K562 (cell line): ENCODE data around the gene PLCL1. TPM values are rescaled to one million over a fixed set of nuclear protein-coding genes. Genes with fewer than 3 reads are reported as not detected.

Experiments
- ATAC-seq: fragments of 200-7000 bp; cut with Tn5 transposase; 3 replicates; pipeline ENCODE4 v1.9.1; 2020; ENCODE audit warnings: moderate library complexity
- BruUV-seq: library from RNA; stranded (reverse); fragments of 400-500 nt; replicated peaks from 2 replicates; lab custom pipeline; 2021; lab: Mats Ljungman, UMichigan
- CTCF ChIA-PET: fragments of 300-600 bp; formaldehyde crosslinking; extraction: SDS; loops from one replicate; lab custom pipeline; 2021; ENCODE audit warnings: low intra/inter-chr PET ratio; lab: Yijun Ruan, JAX
- POLR2A ChIA-PET: fragments of 300-600, 350-650 bp; sonication (Branson Sonifier 250); formaldehyde crosslinking; extraction: SDS; loops from one replicate; lab custom pipeline; 2021; ENCODE audit warnings: antibody characterized with exemption, inconsistent platforms; lab: Yijun Ruan, JAX
- DNase-seq, 4 experiments: peaks; one replicate each; pipeline versions ENCODE4 v3.0.0 to v3.0.0-alpha.2; 2011 to 2018; ENCODE audit warnings: low spot score in 3 of 4, mixed read lengths in 3 of 4; ENCODE audit errors: extremely low read depth in 1 of 4
- FAIRE-seq: peaks from 2 replicates; lab custom pipeline; 2011; peaks lifted over from hg19 to GRCh38; lab: Jason Lieb, UNC
- H2AFZ ChIP-seq: 2 replicates; pipeline ENCODE4 v1.6.0; 2011; ENCODE audit warnings: low read depth, low read length, control low read depth, inconsistent platforms
- H3K27ac ChIP-seq: fragments of 200-600 bp; 3 replicates; pipeline ENCODE4 v1.8.0; 2011; ENCODE audit warnings: low read depth, mild to moderate bottlenecking, control low read depth, inconsistent platforms, low read length, moderate library complexity, mixed read lengths; ENCODE audit errors: extremely low read depth
- H3K27me3 ChIP-seq, 2 experiments: fragments of 300-600 bp in 1 of 2; 2 replicates in 1 of 2; 3 replicates in 1 of 2; pipeline versions ENCODE4 v1.6.0 to v1.8.0; 2011; ENCODE audit warnings: inconsistent platforms in 2 of 2, low read length in 2 of 2, mild to moderate bottlenecking in 1 of 2, mixed read lengths in 1 of 2, moderate library complexity in 1 of 2; ENCODE audit not compliant: control insufficient read depth in 2 of 2, insufficient read depth in 2 of 2
- H3K36me3 ChIP-seq: fragments of 300-600 bp; 3 replicates; pipeline ENCODE4 v1.8.0; 2011; ENCODE audit warnings: mild to moderate bottlenecking, low read length, inconsistent platforms; ENCODE audit not compliant: control insufficient read depth, insufficient read depth
- H3K4me1 ChIP-seq, 2 experiments: fragments of 200-600 bp in 1 of 2; replicated peaks in 1 of 2; 2 replicates in 1 of 2; 3 replicates in 1 of 2; pipeline versions ENCODE4 v1.5.1 to v1.8.0; 2011; ENCODE audit warnings: inconsistent platforms in 2 of 2, low read length in 2 of 2, mild to moderate bottlenecking in 1 of 2, mixed read lengths in 1 of 2, moderate library complexity in 1 of 2; ENCODE audit not compliant: control insufficient read depth in 2 of 2, insufficient read depth in 2 of 2
- H3K4me2 ChIP-seq: 2 replicates; pipeline ENCODE4 v1.6.1; 2011; ENCODE audit warnings: low read length, control low read depth, inconsistent platforms, mixed read lengths; ENCODE audit not compliant: insufficient read depth
- H3K4me3 ChIP-seq: fragments of 200-600 bp; sonication (generic), shearing (Covaris generic); 2 replicates; pipeline ENCODE4 v1.5.1; 2016; ENCODE audit warnings: control low read depth, inconsistent platforms
- H3K79me2 ChIP-seq: fragments of 200-600 bp; 3 replicates; pipeline ENCODE4 v1.8.0; 2011; ENCODE audit warnings: low read length, inconsistent platforms; ENCODE audit not compliant: control insufficient read depth, insufficient read depth
- H3K9ac ChIP-seq, 2 experiments: 2 replicates each; pipeline versions ENCODE4 v1.6.0 to v1.6.1; 2011; ENCODE audit warnings: low read depth in 2 of 2, low read length in 2 of 2, control low read depth in 1 of 2, inconsistent platforms in 1 of 2, mild to moderate bottlenecking in 1 of 2, mixed read lengths in 1 of 2; ENCODE audit not compliant: insufficient read depth in 1 of 2
- H3K9me1 ChIP-seq: one replicate; pipeline ENCODE4 v1.6.0; 2011; ENCODE audit warnings: inconsistent platforms, mild to moderate bottlenecking, low read length, moderate library complexity; ENCODE audit not compliant: control insufficient read depth, insufficient read depth
- H3K9me3 ChIP-seq: replicated peaks from 2 replicates; pipeline ENCODE4 v1.5.1; 2011; ENCODE audit warnings: low read depth, low read length, inconsistent platforms; ENCODE audit not compliant: control insufficient read depth, insufficient read depth
- H4K20me1 ChIP-seq: replicated peaks from 2 replicates; pipeline ENCODE4 v1.6.1; 2011; ENCODE audit warnings: low read length, inconsistent platforms, mixed read lengths; ENCODE audit not compliant: control insufficient read depth, insufficient read depth
- ATF3 ChIP-seq, 2 experiments: fragments of 450-650 bp in 1 of 2; sonication (generic) in 1 of 2; formaldehyde crosslinking in 1 of 2; IDR thresholded peaks in 1 of 2; conservative IDR thresholded peaks in 1 of 2; 2 replicates each; pipeline versions ENCODE4 v1.6.1 to v1.8.1; 2016 to 2023; ENCODE audit warnings: mild to moderate bottlenecking in 2 of 2, moderate library complexity in 2 of 2, inconsistent platforms in 1 of 2, missing genetic modification reagents in 1 of 2
- C11orf30 ChIP-seq: fragments of 450-650 bp; IDR thresholded peaks from 2 replicates; pipeline ENCODE4 v1.6.1; 2016; ENCODE audit warnings: low read depth, mild to moderate bottlenecking
- MAFF ChIP-seq: IDR thresholded peaks from 2 replicates; pipeline ENCODE4 v1.6.1; 2012; ENCODE audit warnings: low read length, improper control_type of control experiment
- MAFG ChIP-seq: fragments of 450-650 bp; conservative IDR thresholded peaks from 2 replicates; pipeline ENCODE4 v1.6.1; 2016; ENCODE audit warnings: missing genetic modification characterization, missing compliant biosample characterization
- MAFK ChIP-seq: IDR thresholded peaks from 2 replicates; pipeline ENCODE4 v1.6.1; 2011; ENCODE audit warnings: low read length, improper control_type of control experiment
- THAP12 ChIP-seq: fragments of 250-450 bp; sonication (Bioruptor Pico); IDR thresholded peaks from 2 replicates; pipeline ENCODE4 v1.9.0; 2021; ENCODE audit warnings: mild to moderate bottlenecking, inconsistent platforms
- ZNF316 ChIP-seq: fragments of 450-650 bp; IDR thresholded peaks from 2 replicates; pipeline ENCODE4 v1.6.1; 2016
- WGBS: fragments of 100-300 bp; shearing (Covaris generic); methylation state at CpG from one replicate; pipeline ENCODE4 v1.1.6; 2016; ENCODE audit warnings: low coverage, mixed read lengths; ENCODE audit not compliant: insufficient coverage; ENCODE audit errors: missing lambda C conversion rate; 5-methylcytosine and 5-hydroxymethylcytosine counted together
- in situ Hi-C: fragments of 300-500 bp; cut with MboI; formaldehyde crosslinking; loops from 4 replicates; pipeline ENCODE4 v1.15.0; 2018; ENCODE audit warnings: inconsistent platforms, mixed read lengths
- intact Hi-C: fragments of 100-400 bp; cut with micrococcal nuclease; formaldehyde crosslinking; loops from 2 replicates; pipeline ENCODE4 v1.14.2; 2022
- polyA plus RNA-seq, 8 experiments: library from polyadenylated mRNA; depleted of rRNA in 4 of 8; stranded (reverse) in 5 of 8; unstranded in 3 of 8; fragments of >200 nt; fragmentation: Nextera tagmentation in 2 of 8; fragmentation: Illumina TruSeq in 1 of 8; extraction: Ambion mirVana in 2 of 8; extraction: Trizol in 1 of 8; gene quantifications; 2 replicates each; pipeline versions ENCODE4 v1.2.1 to v1.2.3, GENCODE V29; 2011 to 2014; ENCODE audit warnings: inconsistent platforms in 1 of 8, missing spikeins in 1 of 8
- total RNA-seq, 7 experiments: library from RNA; depleted of rRNA in 6 of 7; stranded (reverse); fragments of >200 nt in 6 of 7; fragmentation: Illumina TruSeq in 2 of 7; extraction: Trizol in 2 of 7; gene quantifications; 2 replicates each; pipeline versions ENCODE4 v1.2.1 to v1.2.3, GENCODE V29; 2011 to 2021; ENCODE audit warnings: low replicate concordance in 1 of 7

PLCL1 gene
- total and polyA plus RNA-seq, 9 of the 15 experiments (the other 6 are each of a cell fraction or from before 2014, with no cell fraction given): 2.0 to 17.7 (median 8.6) TPM

GRCh38 chr2:197876524-197876923, 72.1 kb downstream of the PLCL1 start:
- Histone ChIP-seq H3K27ac (peak overlapping the region; percentile 20; the same call in 1 of the 3 replicates), H3K4me2 (no peak overlapping the region), H3K79me2 (peaks cover 86% of the 10 kb centered on the region), H2AFZ (no peak overlapping the region), H3K9ac (no peak overlapping the region; a peak in 1 of 4 replicates), H4K20me1 (no peaks in the 10 kb centered on the region), H3K9me1 (no peaks in the 10 kb centered on the region), H3K9me3 (peaks cover 4% of the 10 kb centered on the region), H3K36me3 (peaks cover 7% of the 10 kb centered on the region; the same call in 2 of the 3 replicates), H3K4me3 (no peak overlapping the region), H3K27me3 (no peaks in the 10 kb centered on the region), H3K4me1 (peaks cover 4 to 20% of the 10 kb centered on the region in 2 experiments)
- in situ Hi-C loops: no loop called here
- WGBS: 100% methylated on average over 1 of the region's 1 CpG
- DNase-seq (no peak), FAIRE-seq (no peak), ATAC-seq (no peak)
- no peak for TF ChIP-seq ATF3 (IDR thresholded peaks at IDR 0.05)
- TF ChIP-seq ATF3 (CRISPR knock-in tag; conservative IDR thresholded peaks at IDR 0.05): no peak
- peak; percentile 86 for TF ChIP-seq ZNF316
- TF ChIP-seq C11orf30: peak; percentile 71
- peak; percentile 62 for TF ChIP-seq MAFF
- TF ChIP-seq MAFK: peak; percentile 39; the same call in 1 of the 2 replicates
- no peak for TF ChIP-seq THAP12 (CRISPR knock-in tag)
- peak; percentile 64 for TF ChIP-seq MAFG (tag)
- intact Hi-C loops: no loop called here
- POLR2A ChIA-PET: interaction anchor here (0.7 to 1.1 kb wide), 2 partner anchors 18 to 62 kb away, joined by 3 read pairs; no protein-coding TSS in a partner anchor
- BruUV-seq: no TSS peak
- CTCF ChIA-PET: no interaction called here
